Astrocyte (in vitro differentiated cells and primary cell): ENCODE data around the gene MAP6D1.

Experiments
- CTCF ChIP-seq: IDR thresholded peaks from 2 replicates; pipeline ENCODE4 v1.5.1; 2011; ENCODE audit warnings: low read depth, mild to moderate bottlenecking, inconsistent platforms, low read length, moderate library complexity; ENCODE audit not compliant: insufficient read depth
- EZH2 ChIP-seq: IDR thresholded peaks from 2 replicates; pipeline ENCODE4 v1.6.1; 2012; ENCODE audit warnings: mild to moderate bottlenecking, low read length, inconsistent platforms; ENCODE audit not compliant: insufficient read depth

GRCh38 chr3:183782576-183783276, 42.7 kb downstream of the MAP6D1 start:
- no peak for TF ChIP-seq CTCF
- no peak for TF ChIP-seq EZH2
